ENCODE results near the gene MDFIC.

DNA sequence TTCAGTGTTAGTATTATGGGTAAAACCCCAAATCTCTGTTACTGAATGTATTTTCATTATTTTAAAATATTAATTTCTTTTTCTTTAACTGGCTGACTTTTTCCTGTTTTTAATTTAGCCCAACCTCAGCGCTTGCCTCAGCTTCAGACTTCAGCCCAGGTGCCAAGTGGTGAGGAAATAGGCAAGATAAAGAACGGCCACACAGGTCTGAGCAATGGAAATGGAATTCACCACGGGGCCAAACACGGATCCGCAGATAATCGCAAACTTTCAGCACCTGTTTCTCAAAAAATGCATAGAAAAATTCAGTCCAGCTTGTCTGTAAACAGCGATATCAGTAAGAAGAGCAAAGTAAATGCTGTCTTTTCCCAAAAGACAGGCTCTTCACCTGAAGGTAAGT, 57.5 kb downstream of the MDFIC start:
- TF ChIP-seq, protein P1, sequence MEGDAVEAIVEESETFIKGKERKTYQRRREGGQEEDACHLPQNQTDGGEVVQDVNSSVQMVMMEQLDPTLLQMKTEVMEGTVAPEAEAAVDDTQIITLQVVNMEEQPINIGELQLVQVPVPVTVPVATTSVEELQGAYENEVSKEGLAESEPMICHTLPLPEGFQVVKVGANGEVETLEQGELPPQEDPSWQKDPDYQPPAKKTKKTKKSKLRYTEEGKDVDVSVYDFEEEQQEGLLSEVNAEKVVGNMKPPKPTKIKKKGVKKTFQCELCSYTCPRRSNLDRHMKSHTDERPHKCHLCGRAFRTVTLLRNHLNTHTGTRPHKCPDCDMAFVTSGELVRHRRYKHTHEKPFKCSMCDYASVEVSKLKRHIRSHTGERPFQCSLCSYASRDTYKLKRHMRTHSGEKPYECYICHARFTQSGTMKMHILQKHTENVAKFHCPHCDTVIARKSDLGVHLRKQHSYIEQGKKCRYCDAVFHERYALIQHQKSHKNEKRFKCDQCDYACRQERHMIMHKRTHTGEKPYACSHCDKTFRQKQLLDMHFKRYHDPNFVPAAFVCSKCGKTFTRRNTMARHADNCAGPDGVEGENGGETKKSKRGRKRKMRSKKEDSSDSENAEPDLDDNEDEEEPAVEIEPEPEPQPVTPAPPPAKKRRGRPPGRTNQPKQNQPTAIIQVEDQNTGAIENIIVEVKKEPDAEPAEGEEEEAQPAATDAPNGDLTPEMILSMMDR (IDR thresholded peaks at IDR 0.05 in 8 of 11, conservative IDR thresholded peaks at IDR 0.05 in 3 of 11): no peak
- TF ChIP-seq POLR2A (IDR thresholded peaks at IDR 0.05): no peak
- peak in 1 of 3 donors; percentile 11 for TF ChIP-seq POLR2AphosphoS5 (IDR thresholded peaks at IDR 0.05)
